Stimulated activated CD8-positive, alpha-beta memory T cell treated with anti-CD3 and anti-CD28 coated beads, Interleukin-7, amount 100 ng/mL, for 4 hours (primary cell): ENCODE data around the gene TBC1D24.

ENCODE experiments used
- DNase-seq, 2 donors: peaks; one replicate each; pipeline ENCODE4 v3.0.0-alpha.2; 2020; ENCODE audit warnings: low read depth in 2 of 2

The TBC1D24 gene

DNA sequence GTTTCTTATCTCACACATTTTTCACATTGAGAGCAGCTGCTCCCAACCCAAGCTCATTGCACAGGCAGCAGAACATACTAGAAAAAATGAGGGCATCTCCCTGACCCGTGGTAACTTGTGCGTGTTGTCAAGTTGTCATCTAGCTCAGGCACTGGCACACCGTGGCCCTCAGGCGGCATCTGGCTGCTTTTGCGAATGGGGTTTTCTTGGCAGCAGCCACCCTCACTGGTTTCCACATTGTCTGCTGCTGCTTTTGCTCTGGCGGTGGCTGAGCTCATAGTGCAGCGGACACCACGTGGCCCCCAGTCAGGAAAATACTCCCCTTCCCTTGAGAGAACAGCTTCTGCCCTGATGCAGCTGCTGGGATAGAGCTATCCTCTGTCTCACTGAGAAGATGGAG lies 24.4 kb upstream of the TBC1D24 start:
- no peak for DNase-seq

DNA sequence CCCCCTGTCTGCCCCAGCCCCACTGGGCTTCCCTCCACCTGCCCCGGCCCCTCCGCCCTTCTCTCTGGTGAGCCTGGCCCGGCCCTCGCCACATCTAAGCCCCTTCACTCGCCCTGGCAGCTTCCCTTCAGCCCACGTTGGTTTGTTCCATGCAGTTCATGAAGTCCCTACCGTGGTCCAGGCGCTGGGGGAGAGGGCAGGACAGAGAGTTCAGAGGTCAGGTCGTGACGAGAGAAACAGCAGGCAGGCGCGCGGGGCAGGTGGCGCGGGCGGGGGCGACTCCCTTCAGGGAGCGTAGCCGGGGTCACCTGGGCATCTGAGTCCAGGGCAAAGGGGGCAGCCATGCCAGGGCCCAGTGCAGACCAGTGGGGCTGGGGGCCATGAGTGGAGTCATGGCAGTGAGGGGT lies 23.9 kb upstream of the TBC1D24 start:
- DNase-seq = no peak

DNA sequence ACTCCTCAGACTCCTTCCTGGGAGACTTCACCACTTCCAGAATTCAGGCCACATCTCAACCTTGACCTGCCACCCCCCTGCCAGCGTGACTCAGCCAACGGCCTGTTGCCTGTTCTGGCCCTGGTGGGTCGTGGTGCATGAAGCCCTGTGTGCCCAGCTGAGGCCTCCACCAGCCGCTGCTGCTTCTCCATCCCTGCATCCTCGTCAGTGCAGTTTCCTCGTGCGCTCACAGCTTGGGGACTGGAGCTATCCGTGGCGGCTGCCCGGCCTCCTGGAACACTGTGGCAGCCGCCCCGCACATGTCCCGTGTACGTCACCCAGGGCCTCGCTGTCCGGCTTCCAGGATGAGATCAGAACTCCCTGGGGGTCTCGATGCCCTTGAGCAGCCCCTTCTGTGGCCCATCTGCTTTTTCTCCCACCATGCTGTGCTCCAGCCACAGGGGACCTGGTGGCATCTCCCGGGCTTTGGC lies 23.0 kb upstream of the TBC1D24 start:
- no peak for DNase-seq

DNA sequence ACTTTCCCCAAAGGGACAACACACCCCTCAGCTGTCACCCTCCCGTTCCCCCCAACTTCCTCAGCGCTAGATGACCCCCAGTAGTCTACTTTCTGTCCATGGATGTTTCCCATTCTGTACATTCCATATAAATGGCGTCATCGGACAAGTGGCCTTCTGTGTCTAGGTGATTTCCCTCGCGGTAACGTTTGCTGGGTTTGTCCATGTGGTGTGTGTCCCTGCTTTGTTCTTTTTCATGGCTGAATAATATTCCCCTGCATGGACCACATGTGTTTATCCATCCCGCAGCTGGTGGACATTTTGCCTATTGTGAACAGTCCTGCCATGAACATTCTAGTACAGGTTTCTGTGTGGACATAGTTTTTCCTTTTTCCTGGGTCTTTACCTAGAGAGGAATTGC lies 22.3 kb upstream of the TBC1D24 start:
- DNase-seq = no peak

DNA sequence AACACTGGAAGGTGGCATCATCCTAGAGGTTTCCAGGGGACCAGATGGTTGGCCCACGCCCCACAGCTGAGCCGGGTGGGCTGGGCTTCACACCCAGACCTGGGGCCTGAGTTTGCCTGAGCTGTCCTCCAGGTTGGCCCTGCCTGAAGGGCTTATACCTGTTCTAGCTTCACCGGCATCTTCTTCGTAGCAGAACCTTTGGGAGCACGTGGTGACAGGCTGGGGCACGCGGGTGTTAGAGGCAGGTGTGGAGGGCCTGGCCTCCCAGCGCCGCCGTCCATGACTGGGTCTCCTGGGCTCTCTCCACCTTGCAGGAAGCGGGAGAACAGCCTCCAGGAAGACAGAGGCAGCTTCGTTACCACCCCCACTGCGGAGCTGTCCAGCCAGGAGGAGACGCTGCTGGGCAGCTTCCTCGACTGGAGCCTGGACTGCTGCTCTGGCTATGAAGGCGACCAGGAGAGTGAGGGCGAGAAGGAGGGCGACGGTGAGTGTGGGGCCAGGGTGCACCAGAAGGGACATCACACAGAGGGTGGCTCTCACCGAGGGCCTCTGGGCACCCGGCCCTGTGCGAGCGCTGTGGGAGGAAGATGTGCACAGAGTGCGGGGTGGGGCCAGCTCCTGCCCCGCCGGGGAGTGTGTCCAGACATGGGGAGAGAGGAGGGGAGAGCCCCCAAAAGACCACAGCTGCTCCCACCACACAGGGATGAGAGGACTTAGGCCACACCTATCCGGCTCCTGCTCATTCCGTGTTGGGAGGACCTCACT lies 19.7 kb upstream of the TBC1D24 start:
- no peak for DNase-seq

DNA sequence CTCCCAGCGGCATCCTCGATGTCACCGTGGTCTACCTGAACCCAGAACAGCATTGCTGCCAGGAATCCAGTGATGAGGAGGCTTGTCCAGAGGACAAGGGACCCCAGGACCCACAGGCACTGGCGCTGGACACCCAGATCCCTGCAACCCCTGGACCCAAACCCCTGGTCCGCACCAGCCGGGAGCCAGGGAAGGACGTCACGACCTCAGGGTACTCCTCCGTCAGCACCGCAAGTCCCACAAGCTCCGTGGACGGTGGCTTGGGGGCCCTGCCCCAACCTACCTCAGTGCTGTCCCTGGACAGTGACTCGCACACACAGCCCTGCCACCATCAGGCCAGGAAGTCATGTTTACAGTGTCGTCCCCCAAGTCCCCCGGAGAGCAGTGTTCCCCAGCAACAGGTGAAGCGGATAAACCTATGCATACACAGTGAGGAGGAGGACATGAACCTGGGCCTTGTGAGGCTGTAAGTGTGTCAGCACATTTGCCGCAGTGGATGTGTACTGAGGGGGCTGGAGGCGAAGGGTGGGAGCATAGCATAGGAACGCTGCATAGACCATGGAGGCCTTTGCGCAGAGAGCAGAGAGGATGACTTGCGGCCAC lies 18.3 kb upstream of the TBC1D24 start:
- DNase-seq = no peak

DNA sequence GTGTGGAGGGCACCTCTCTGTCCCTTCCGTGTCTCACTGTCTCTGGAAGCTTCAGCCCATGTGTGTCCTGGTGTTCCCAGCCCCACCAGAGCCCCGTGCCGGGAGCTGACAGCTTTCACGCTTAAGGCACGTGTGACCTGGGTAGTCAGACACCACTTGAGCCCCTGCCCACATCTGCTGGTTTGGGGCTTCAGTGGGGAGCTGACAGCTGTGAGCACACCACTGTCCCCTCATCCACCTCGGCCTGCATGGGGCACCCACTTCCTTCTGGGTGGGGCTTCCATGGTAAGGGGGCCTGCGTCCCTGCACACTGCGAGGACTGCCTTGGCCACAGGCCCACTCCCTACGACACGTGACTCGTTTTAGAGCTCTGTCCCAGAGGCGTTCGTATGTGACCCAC lies 17.7 kb upstream of the TBC1D24 start:
- DNase-seq = no peak

DNA sequence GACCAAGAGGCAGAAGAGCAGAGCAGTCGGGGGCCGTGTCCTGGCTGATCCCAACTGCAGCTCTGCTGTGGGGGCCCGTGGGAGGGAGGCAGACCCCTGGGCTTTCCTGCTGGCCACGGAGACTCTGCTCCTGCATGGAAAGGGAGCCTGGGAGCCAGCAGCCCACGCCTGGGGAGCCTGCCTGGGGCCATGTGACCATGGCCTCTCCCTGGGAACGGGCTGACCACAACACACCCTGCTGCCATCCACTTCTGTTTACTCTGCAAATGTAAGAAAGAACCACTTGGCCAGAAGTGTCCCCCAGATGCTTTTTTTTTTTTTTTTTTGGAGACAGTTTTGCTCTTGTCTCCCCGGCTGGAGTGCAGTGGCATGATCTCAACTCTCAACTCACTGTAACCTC lies 17.0 kb upstream of the TBC1D24 start:
- DNase-seq = no peak

DNA sequence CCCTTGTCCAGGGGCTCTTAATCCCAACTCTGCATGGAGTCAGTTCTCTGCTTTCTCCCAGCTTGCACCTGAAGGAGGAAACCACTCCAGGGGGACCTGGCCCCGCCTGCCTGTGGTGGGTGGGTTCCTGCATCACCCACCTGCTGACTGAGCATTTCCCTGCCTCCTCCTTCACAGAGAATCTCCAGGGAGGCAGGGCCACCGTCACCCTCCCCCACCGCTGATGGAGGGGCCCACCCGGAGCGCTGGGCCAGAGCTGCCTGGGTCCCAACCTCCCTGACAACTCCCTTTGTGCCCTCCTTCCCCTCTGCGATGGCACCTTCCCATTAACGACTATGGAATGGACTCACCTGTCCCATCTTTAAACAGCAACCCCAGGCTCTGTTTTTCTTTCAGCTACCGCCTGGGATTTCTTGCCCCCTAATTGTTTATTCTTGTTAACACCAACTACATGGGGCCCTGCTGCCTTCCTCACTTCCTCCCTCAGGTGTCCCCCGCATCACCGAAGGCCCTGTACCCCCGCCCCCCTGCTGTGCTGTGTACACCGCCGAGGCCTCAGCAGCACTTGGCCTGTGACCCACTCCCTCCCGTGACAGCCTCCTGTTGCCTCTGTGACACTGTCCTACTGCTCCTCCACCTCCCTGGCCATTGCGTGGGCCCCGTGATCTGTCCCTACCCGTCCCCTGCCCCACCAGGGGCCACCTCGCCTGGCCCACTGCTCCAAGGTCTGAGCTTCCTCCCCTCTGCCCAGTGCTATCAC lies 15.9 kb upstream of the TBC1D24 start:
- no peak for DNase-seq

DNA sequence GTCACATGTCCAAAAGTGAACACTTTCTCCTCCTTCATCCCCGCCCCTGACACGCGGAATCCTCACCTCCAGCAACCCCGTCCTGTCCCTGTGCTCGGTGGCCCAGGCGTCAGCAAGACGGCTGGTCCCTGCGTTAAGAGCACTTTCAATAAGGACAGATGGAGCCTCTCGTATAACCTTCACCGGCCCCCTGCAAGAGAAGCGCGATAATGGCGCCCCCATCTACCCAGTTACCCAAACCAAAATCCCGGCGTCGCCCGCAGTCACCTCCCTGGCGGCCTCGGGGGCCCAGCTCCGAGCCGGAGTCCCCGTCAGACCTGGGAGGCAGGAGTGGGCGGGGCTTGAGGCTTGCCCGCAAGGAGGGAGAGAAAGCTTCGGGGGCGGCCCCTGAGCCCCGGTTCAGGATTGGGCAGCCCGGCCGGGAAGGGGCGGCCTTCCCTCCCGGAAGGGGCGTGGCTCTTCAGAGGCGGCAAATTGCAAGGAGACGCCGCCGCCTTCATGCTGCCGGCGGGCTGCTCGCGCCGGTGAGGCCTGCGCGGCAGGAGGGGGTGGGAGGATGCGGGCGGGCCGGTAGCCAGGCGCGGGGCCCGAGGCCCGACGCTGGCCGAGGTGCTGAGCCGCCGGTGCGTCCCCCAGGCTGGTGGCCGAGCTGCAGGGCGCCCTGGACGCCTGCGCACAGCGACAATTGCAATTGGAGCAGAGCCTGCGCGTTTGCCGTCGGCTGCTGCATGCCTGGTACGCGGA lies 15.1 kb upstream of the TBC1D24 start, which contains the start of gene TEDC2:
Gene TEDC2 (plus strand): TSS at position 463 of the 744 bp plus-strand sequence. CDS start 36 bp downstream, at position 499.
- peak; percentile 91 to 96 for DNase-seq

DNA sequence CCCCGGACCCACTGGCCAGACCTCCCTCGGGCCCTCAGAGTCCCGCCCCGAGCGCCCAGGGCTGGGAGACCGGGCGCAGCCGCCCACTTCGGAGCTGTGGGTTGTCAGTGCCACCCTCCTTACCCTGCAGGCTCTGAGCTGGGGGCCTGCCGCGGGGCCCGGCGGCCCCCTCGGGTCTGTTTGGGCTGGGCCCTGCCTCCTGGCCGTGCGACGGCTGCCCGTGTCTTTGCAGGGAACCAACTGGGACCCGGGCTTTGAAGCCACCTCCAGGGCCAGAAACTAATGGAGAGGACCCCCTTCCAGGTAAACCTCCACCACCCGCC lies 14.6 kb upstream of the TBC1D24 start:
- DNase-seq = no peak

DNA sequence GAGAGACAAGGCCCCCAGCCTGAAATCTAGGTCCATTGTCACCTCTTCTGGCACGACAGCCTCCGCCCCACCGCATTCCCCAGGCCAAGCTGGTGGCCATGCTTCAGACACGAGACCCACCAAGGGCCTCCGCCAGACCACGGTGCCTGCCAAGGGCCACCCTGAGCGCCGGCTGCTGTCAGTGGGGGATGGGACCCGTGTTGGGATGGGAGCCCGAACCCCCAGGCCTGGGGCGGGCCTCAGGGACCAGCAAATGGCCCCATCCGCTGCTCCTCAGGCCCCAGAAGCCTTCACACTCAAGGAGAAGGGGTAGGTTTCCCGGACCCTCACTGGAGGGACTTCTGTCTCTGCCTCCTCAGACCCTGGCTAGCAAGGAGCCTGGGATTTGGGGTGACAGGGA lies 14.0 kb upstream of the TBC1D24 start:
- no peak for DNase-seq

DNA sequence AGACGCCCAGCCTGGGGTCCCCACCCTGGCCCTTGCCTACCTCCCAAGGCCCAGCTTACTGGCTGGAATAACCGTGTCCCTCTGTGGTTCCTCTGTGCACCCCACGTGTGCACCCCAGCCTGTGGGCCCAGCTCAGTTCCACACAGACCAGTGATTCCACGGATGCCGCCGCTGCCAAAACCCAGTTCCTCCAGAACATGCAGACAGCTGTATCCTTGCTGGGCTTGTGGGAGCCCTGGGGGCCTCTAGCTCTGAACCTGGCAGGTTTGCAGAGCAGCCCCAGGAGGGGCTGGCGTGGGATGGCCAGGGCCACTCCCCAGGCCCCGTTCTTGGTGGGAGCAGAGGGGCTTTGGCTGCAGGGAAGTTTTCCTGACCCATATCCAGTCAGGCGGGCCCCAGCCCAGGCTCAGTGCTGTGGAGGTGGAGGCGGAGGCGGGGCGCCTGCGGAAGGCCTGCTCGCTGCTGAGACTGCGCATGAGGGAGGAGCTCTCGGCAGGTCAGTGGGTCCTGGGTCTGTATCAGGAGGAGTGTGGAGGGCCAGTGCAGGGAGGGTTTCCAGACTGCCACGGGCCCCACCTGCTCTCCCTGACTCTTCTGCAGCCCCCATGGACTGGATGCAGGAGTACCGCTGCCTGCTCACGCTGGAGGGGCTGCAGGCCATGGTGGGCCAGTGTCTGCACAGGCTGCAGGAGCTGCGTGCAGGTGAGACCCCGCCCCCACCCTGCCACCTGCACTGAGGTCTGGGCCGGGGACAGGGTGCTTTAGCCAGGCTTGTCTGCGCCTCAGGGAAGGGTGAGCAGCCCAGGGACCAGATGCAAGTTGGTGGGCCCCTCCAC lies 12.7 kb upstream of the TBC1D24 start:
- DNase-seq = no peak

DNA sequence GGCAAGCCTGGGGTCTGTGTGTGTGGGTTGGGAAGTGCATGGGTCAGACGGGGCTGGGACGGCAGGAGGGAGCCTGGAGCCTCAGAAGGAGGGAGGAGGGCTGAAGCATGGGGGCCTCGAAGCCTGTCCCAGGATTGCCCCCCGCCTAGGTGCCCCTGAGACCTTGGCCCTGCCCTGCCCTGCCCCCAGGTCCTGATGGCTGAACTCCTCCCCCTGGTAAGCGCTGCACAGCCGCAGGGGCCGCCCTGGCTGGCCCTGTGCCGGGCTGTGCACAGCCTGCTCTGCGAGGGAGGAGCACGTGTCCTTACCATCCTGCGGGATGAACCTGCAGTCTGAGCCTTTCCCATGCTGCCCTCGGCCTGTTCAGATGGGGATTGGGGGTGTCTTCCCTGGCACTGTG lies 10.6 kb upstream of the TBC1D24 start:
- DNase-seq = no peak

DNA sequence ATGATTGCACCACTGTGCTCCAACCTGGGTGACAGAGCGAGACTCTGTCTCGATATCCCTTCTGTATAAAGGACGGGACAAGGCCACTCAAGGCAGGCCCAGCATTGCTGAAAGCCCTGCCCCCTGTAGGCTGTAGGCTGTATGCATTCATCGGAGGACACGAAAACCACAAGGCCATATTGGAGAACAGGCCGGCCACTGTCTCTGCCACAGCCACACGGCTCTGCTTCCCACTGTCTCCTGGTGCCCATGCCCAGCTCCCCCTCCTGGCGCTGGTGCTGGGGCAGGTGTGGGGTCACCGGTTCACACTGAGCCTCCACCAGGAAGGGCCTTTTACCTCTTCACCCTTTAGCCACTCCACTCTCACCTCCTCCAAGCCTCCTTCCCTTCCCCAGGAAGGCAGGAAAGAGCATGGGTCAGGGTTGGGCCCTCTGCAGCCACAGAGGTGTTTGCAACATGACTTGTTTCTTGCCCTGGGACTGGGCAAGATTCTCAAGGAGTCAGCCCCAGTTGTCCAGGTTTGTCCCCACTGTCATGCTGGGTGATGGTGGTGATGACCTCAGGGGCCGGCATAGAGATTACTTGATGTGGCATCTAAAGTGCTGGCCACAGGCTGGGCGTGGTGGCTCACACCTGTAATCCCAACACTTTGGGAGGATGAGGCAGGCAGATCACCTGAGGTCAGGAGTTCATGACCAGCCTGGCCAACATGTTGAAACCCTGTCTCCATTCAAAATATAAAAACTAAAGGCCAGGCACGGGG lies 9.1 kb upstream of the TBC1D24 start:
- no peak for DNase-seq

DNA sequence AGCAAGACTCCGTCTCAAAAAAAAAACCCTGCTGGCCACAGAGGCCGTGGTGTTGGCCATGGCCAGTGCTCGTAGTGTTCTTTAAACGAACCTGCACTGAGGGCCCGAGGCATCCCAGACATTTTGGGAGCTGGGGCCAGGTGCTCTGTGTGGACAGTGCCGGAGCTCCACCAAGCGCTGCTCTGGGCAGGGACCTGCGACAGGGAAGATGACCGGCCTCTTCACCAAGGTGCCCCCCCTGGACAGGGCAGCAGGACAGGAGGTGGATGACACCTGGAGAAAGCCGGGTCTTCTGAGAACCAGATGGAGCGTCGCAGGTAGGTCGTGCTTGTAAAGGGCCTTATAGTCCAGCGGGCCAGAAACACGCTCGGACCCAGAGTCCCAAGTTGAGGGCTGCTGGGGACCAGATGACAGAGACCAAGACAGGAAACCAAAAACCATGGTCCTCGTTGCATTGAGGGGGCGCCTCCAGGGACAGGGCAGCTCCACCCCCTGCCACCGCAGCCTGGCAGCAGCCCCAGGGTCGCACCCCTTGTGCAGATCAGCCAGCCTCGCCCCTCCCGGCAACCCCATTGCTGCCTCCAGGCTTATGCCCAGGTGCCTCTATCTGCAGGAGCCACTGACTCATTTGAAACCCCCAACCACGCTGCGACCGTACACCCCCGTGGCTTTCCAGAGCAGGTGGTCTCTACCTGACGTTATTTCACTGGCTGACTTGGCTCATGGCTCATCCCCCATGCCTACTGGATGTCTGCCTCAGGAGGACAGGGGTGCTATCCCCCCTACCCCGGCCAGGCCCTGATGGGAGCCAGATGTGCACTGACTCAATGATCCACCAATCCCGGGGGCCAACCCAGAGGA lies 8.0 kb upstream of the TBC1D24 start:
- DNase-seq = no peak

DNA sequence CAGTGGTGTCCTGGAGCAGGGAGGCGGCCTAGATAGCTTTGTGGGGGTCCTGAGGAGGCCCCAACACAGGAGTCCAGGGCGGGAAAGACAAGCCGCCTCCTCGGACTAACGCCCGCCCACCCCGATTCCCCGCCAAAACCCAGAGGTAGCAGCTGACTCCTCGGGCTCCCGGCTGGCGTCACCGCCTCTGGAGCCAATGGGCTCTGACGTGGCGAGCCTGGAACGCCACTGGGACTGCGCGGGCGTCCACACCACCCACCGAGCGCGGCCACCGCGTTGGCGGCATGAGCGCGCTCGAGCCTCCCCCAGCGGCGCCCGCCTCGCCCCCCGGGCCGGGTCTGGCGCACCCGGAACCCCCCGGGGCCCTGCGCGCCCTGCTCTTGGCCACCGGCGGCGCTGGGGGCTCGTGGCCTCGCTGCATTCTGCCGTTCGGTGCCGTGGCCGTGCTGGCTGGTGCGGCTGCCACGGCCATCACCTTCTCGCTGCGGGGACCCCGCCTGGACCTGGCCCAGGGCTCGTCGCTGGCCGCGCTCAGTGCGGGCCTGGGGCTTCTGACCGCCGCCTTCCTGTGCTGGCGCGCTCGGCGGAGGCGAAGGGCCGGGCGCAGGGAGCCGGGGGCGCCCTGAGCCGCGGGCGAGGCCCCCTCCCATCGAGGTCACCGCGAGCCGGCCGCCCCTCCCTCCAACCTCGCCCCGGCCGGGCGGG lies 7.2 kb upstream of the TBC1D24 start:
- DNase-seq = no peak

DNA sequence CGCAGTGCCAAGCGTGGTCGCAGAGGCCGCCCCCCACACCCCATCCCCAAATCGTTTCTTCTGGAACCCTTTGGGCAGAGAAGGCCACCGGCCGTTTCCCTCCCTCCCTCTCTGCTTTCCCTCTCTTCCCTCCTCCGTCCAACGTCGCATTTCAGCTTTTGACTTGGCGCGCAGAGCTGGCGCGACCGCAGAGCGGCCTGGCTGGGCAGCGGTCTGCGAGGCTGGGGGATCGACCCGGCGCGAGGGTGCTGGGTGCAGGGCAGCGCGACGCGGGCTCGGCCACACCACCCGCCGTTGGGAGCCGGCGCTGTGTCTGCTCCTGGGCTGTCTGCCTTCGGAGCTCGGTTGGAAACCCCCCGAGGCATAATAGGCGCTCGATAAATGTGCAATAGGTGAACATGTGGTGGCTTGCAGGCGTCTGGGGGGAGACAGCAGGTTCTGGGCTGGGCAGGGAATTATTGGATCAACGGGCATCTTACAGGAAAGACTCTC lies 6.6 kb upstream of the TBC1D24 start:
- no peak for DNase-seq
